ENCODE measurements around the gene RAB6A. TPM values are rescaled to one million over a fixed set of nuclear protein-coding genes. Genes with fewer than 3 reads are reported as not detected.

RAB6A gene
- total and polyA plus RNA-seq, 2 of the 8 experiments (the other 6 are each of a cell fraction or from before 2014, with no cell fraction given) = 24.4 to 88.6 TPM

DNA sequence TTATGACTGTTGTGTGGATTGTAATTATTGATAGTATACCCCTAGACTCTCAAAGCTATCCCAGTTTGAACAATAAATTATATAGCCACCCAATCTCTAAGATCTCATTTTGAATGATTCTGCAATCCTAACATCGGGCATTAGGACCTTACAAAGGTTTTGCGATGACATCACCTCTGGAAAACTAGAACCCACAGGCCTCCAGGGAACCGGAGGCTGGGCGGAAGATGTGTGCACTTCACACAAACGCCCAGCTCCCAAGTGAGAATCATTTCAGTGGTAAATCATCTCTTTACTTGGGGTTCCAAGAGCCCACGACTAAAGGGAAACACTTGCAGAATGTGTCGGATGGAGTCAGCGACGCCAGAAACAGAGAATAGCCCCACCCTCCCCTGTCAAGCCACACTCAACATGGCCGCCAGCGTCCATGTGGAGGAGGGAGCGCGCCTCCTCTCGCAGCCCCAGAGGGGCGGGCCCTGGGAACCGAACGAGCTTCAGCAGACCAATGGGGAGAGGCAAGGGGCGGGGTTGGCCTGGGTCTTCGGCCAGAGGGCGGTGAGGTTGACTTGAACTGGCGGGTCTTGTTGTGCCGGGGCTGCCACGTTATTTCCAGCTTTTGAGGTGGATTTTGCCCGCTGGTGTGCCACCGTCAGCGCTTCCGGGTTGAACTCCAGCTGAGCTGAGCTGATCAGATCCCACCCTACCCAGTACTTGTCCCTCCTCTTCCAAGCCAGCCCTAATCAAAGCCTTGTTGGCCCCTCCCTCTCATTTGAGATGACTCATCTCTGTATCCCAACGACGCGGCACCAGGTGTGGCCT, 18.4 kb upstream of the RAB6A start:
- H2AFZ ChIP-seq (ENCODE audit: low read length) = peak overlapping the region; percentile 96
- H4K91ac ChIP-seq (replicated peaks; ENCODE audit: insufficient read length, low read length) = peak overlapping the region; percentile 98
- H3K18ac ChIP-seq (ENCODE audit: extremely low read depth, low read length) = peak overlapping the region; percentile 89
- peak overlapping the region; percentile 97 for H2BK5ac ChIP-seq (ENCODE audit: low read depth, low read length)
- DNase-seq (ENCODE audit: low read depth in 1 of 2, low spot score in 2 of 2) (peak; percentile 99 to 100), FAIRE-seq (peak; percentile 99)
- H4K20me1 ChIP-seq (replicated peaks in 1 of 2; ENCODE audit: control insufficient read depth in 1 of 2, insufficient read depth in 2 of 2, low read length in 2 of 2) = no peaks in the 10 kb centered on the region
- no peak overlapping the region for H3K23ac ChIP-seq (ENCODE audit: insufficient read length)
- H3K79me1 ChIP-seq (ENCODE audit: low read depth, low read length) = no peaks in the 10 kb centered on the region
- peak overlapping the region; percentile 24 for H3K4ac ChIP-seq (replicated peaks; ENCODE audit: insufficient read length, low read depth, low read length)
- no peak overlapping the region for H3K14ac ChIP-seq (ENCODE audit: insufficient read length)
- H2BK120ac ChIP-seq (replicated peaks; ENCODE audit: low read depth, low read length) = peak overlapping the region; percentile 77
- H2AK5ac ChIP-seq (ENCODE audit: low read depth, low read length) = no peak overlapping the region
- H2BK20ac ChIP-seq (ENCODE audit: low read length) = no peak overlapping the region
- ChIA-PET CTCF (ENCODE audit: partially characterized antibody) (interaction anchor here (0.8 to 3.2 kb wide), 14 partner anchors 9 to 407 kb away, joined by 3 to 25 read pairs (median 4); partner anchors contain the start of genes MRPL48 and RAB6A), POLR2A (ENCODE audit: partially characterized antibody) (interaction anchor here (0.6 to 5.9 kb wide), 22 partner anchors 9 to 128 kb away, joined by 3 to 126 read pairs (median 4); partner anchors contain the start of genes COA4, MRPL48, PAAF1 and RAB6A)
- no peaks in the 10 kb centered on the region for H3K36me3 ChIP-seq (ENCODE audit: control insufficient read depth in 2 of 4, insufficient read depth in 4 of 4, low read length in 3 of 4)
- peak overlapping the region; percentile 68 to 93 (median 86) for H3K4me3 ChIP-seq (ENCODE audit: extremely low read depth in 1 of 4, insufficient read depth in 2 of 4, low read depth in 3 of 4, low read length in 4 of 4)
- H4K8ac ChIP-seq (ENCODE audit: extremely low read depth, insufficient read depth, low read length) = peak overlapping the region; percentile 99
- H3K27ac ChIP-seq (ENCODE audit: low read depth, low read length) = peak overlapping the region; percentile 91
- H3K9me3 ChIP-seq (ENCODE audit: insufficient read depth in 2 of 2, low read depth in 1 of 2, low read length in 1 of 2) = peaks cover 0 to 7% of the 10 kb centered on the region in 2 experiments; a peak in 1 of 4 replicates
- no peaks in the 10 kb centered on the region for H3K79me2 ChIP-seq (ENCODE audit: control insufficient read depth in 1 of 2, insufficient read depth in 2 of 2, low read length in 2 of 2)
- peak overlapping the region; percentile 78; the same call in 1 of the 2 replicates for H2BK12ac ChIP-seq (ENCODE audit: low read depth, low read length)
- H3K56ac ChIP-seq (replicated peaks; ENCODE audit: insufficient read length, low read depth, low read length) = peak overlapping the region; percentile 69
- peak overlapping the region; percentile 51 to 75 for H3K4me2 ChIP-seq (ENCODE audit: insufficient read depth in 1 of 2, low read depth in 2 of 2, low read length in 2 of 2)
- H2BK15ac ChIP-seq (ENCODE audit: low read length) = no peak overlapping the region
- peaks cover 2% of the 10 kb centered on the region; the same call in 1 of the 2 replicates for H3K23me2 ChIP-seq (ENCODE audit: low read depth, low read length)
- H3K27me3 ChIP-seq (replicated peaks in 1 of 4; ENCODE audit: control insufficient read depth in 3 of 4, extremely low read depth in 1 of 4, insufficient read depth in 3 of 4, low read length in 3 of 4) = no peaks in the 10 kb centered on the region
- peak overlapping the region; percentile 78 to 100 (median 96) for H3K9ac ChIP-seq (replicated peaks in 1 of 4; ENCODE audit: extremely low read depth in 1 of 4, low read depth in 3 of 4, low read length in 3 of 4)
- H3K4me1 ChIP-seq (replicated peaks in 1 of 4; ENCODE audit: control insufficient read depth in 3 of 4, insufficient read depth in 4 of 4, low read length in 3 of 4) = peaks cover 2 to 6% (median 5%) of the 10 kb centered on the region in 4 experiments; a peak in 4 of 7 replicates
- 3% methylated on average over 30 of the region's 30 CpGs; no CpG with 5 or more reads in 1 of the 2 experiments for WGBS, 2 experiments (ENCODE audit: extremely low coverage in 1 of 2, insufficient coverage in 1 of 2, insufficient read length in 1 of 2, insufficient replicate concordance in 2 of 2, low coverage in 1 of 2, low lambda C conversion rate in 2 of 2, missing lambda C conversion rate in 1 of 2)
- peak overlapping the region; percentile 94 for H4K5ac ChIP-seq (ENCODE audit: insufficient read length, low read depth, low read length)
- peak; percentile 80; the same call in 1 of the 2 replicates for TF ChIP-seq TCF12 (IDR thresholded peaks at IDR 0.05; ENCODE audit: low read depth, low read length)
- peak; percentile 70 for TF ChIP-seq CEBPB (IDR thresholded peaks at IDR 0.05; ENCODE audit: low read depth, low read length)
- no peak for TF ChIP-seq EZH2 (IDR thresholded peaks at IDR 0.05; ENCODE audit: low read depth, low read length, severe bottlenecking)
- TF ChIP-seq SP4 (IDR thresholded peaks at IDR 0.05; ENCODE audit: low read length) = peak; percentile 86; the same call in 1 of the 2 replicates

Measured in H1 (cell line).